Vagina (tissue), 2 donors: ENCODE data around the gene LPP. TPM values are rescaled to one million over a fixed set of nuclear protein-coding genes. Genes with fewer than 3 reads are reported as not detected.

ENCODE experiments used
- DNase-seq, 2 donors: peaks; one replicate each; pipeline ENCODE4 v3.0.0-alpha.2; 2017; ENCODE audit errors: extremely low spot score in 2 of 2
- H3K27ac ChIP-seq: fragments of 200-600 bp; sonication (generic); one replicate; pipeline ENCODE4 v1.5.1; 2019
- H3K27me3 ChIP-seq: fragments of 200-600 bp; sonication (generic); one replicate; pipeline ENCODE4 v1.5.1; 2019
- H3K36me3 ChIP-seq, 2 donors: fragments of 200-600 bp; sonication (generic); one replicate each; pipeline ENCODE4 v1.5.1; 2017 to 2019
- H3K4me1 ChIP-seq: fragments of 200-600 bp; sonication (generic); one replicate; pipeline ENCODE4 v1.5.1; 2019
- H3K4me3 ChIP-seq, 2 donors: fragments of 200-600 bp; sonication (generic); 1 replicate in 1 of 2; 2 replicates in 1 of 2; pipeline ENCODE4 v1.5.1; 2016 to 2019
- H3K9me3 ChIP-seq: fragments of 200-600 bp; sonication (generic); one replicate; pipeline ENCODE4 v1.5.1; 2019
- POLR2A ChIP-seq, 2 donors: fragments of 450-650 bp; IDR thresholded peaks; one replicate each; pipeline ENCODE4 v1.6.1; 2017; ENCODE audit warnings: antibody characterized with exemption in 2 of 2, mild to moderate bottlenecking in 2 of 2, moderate library complexity in 2 of 2
- POLR2AphosphoS5 ChIP-seq, 2 donors: sonication (generic); formaldehyde crosslinking; IDR thresholded peaks; one replicate each; pipeline ENCODE4 v1.9.0; 2017; ENCODE audit warnings: antibody characterized with exemption in 2 of 2, mild to moderate bottlenecking in 2 of 2, low read depth in 1 of 2; ENCODE audit not compliant: insufficient read depth in 1 of 2
- intact Hi-C: fragments of 100-400 bp; cut with DNase I; formaldehyde crosslinking; loops from one replicate; pipeline ENCODE4 v1.15.1; 2023
- total RNA-seq: library from RNA; depleted of rRNA; stranded (reverse); fragments of >200 nt; gene quantifications from one replicate; pipeline ENCODE4 v1.2.3, GENCODE V29; 2016
- TF ChIP-seq, protein P1 (sequence below), 3 experiments: fragments of 450-650 bp in 2 of 3; fragments of 200-600 bp in 1 of 3; sonication (generic) in 1 of 3; IDR thresholded peaks; one replicate each; pipeline ENCODE4 v1.5.1; 2017 to 2019; ENCODE audit warnings: antibody characterized with exemption in 3 of 3, mild to moderate bottlenecking in 2 of 3, moderate library complexity in 2 of 3

Gene LPP
- total RNA-seq, 1 donor from 2014 or later, result 248 TPM

DNA sequence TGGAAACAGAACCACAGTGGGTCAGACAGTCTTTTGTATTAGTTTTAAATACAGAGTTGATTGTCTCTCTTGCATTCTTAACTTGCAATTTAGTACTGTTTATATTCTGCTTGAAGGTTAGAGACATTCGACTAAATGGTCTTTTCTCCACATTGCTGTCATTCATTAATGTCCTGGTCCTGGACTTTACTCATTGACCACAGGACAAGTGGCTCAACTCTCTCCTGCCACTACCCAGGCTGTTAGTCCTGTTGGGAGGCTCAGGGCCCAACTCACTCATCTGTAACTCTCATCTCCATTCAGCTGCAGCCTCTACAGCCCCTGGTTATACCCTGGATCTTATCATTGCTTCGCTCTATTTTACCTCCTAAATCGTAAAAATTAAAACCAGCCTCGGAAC is 427.4 kb downstream of the LPP start:
- H3K27ac ChIP-seq, result no peak overlapping the region

DNA sequence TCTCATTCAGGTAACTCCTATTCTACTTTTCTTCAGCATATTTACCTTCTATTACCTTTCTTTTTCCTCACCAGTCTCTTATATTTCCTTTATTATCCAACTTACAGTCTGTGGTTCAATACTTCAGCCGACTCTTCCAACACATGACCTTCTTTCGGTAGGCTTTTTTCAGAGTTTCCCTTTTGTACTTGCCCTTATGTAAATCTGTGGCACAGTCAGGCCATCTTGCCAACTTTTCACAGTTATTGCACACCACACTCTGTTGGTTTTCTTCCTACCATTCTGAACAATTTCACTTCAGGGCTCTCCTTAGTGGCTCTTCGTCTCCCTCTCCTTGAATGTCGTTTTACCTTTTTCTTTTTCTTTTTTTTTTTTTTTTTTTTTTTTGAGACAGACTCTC is 427.8 kb downstream of the LPP start:
- H3K36me3 ChIP-seq, result no peaks in the 10 kb centered on the region
- H3K27me3 ChIP-seq, result no peaks in the 10 kb centered on the region

More for the DNA sequence above, 427.4 kb downstream of the LPP start:
- Histone ChIP-seq H3K36me3 (no peaks in the 10 kb centered on the region), H3K9me3 (no peaks in the 10 kb centered on the region), H3K4me3 (no peak overlapping the region), H3K4me1 (peaks cover 43% of the 10 kb centered on the region), H3K27me3 (no peaks in the 10 kb centered on the region)
- TF ChIP-seq, protein P1, sequence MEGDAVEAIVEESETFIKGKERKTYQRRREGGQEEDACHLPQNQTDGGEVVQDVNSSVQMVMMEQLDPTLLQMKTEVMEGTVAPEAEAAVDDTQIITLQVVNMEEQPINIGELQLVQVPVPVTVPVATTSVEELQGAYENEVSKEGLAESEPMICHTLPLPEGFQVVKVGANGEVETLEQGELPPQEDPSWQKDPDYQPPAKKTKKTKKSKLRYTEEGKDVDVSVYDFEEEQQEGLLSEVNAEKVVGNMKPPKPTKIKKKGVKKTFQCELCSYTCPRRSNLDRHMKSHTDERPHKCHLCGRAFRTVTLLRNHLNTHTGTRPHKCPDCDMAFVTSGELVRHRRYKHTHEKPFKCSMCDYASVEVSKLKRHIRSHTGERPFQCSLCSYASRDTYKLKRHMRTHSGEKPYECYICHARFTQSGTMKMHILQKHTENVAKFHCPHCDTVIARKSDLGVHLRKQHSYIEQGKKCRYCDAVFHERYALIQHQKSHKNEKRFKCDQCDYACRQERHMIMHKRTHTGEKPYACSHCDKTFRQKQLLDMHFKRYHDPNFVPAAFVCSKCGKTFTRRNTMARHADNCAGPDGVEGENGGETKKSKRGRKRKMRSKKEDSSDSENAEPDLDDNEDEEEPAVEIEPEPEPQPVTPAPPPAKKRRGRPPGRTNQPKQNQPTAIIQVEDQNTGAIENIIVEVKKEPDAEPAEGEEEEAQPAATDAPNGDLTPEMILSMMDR (IDR thresholded peaks at IDR 0.05), result no peak
- TF ChIP-seq POLR2A (IDR thresholded peaks at IDR 0.05), result no peak
- no peak for TF ChIP-seq POLR2AphosphoS5 (IDR thresholded peaks at IDR 0.05; ENCODE audit: insufficient read depth in 1 of 2, low read depth in 1 of 2)
- intact Hi-C loops, result no loop called here
- no peak for DNase-seq

DNA sequence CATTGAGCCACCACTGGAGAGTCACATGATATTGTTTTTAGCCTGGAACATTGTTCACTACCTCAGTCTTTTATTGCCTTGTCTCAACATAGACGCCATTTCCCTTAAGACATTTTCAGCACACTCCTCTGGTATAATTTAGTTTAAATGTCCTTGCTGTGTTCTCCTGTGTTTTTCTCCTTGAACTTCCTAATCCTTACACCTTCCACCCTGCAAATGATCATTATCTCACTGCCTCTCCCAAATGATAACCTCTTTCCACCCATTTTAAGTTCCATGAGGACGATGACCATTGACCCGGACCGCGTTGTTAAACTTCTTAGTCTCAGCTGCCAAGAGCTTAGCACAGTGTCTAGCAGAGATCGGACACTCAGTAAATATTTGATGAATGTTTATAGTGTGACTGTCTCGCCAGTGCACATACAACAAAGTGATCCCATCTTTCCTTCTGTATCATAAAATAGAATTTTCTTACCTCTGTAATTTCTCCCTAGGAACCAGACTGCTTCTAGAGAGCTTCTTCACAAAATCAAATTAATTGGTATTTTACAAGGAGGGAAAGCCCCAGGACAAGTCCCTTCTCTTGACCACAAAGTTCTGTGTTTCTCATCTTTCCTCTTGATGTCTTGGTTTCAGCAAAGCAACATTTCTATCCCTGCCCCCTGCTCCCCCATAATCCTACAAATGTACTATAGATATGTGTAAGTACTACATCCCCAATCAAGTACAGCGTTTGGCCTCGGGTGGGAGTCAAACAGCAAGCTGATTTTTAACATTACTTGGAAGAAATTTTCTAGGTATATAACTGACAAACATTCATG is 429.6 kb downstream of the LPP start:
- no peak overlapping the region for H3K27ac ChIP-seq
- H3K4me1 ChIP-seq, result peaks cover 43% of the 10 kb centered on the region
- intact Hi-C loops, result no loop called here
- no peak for DNase-seq
- H3K36me3 ChIP-seq, result no peaks in the 10 kb centered on the region
- no peaks in the 10 kb centered on the region for H3K9me3 ChIP-seq
- H3K27me3 ChIP-seq, result no peaks in the 10 kb centered on the region
- TF ChIP-seq POLR2A (IDR thresholded peaks at IDR 0.05), result no peak
- TF ChIP-seq, protein P1 (IDR thresholded peaks at IDR 0.05), result no peak
- H3K4me3 ChIP-seq, result no peak overlapping the region

More for the DNA sequence above, 427.8 kb downstream of the LPP start:
- intact Hi-C loops, result no loop called here
- DNase-seq, result no peak
- H3K27ac ChIP-seq, result no peak overlapping the region
- H3K9me3 ChIP-seq, result no peaks in the 10 kb centered on the region
- no peak overlapping the region for H3K4me3 ChIP-seq
- TF ChIP-seq, protein P1 (IDR thresholded peaks at IDR 0.05), result no peak
- TF ChIP-seq POLR2AphosphoS5 (IDR thresholded peaks at IDR 0.05; ENCODE audit: insufficient read depth in 1 of 2, low read depth in 1 of 2) (no peak), POLR2A (IDR thresholded peaks at IDR 0.05) (no peak)
- H3K4me1 ChIP-seq, result peaks cover 43% of the 10 kb centered on the region

DNA sequence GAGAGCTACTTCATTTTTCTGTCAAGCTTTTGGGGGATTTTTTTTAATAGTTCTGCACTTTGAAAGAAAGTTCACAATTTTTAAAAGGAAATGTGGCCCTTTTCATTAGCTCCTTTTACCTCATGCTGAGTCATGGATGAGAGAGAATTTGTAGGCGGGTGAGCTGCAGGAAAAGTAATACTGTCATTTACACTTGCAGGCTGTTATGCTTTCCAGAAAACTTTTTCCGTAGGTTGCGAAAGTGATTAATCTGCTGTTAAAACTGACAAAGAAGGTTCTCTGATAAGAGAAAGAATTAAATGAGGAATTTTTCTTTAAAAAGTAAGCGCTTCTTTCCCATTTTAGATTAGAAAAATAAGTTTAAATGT is 430.2 kb downstream of the LPP start:
- Histone ChIP-seq H3K9me3 (no peaks in the 10 kb centered on the region), H3K4me1 (peaks cover 37% of the 10 kb centered on the region), H3K36me3 (no peaks in the 10 kb centered on the region), H3K27me3 (no peaks in the 10 kb centered on the region), H3K27ac (peak overlapping the region; percentile 26), H3K4me3 (no peak overlapping the region)
- TF ChIP-seq POLR2AphosphoS5 (IDR thresholded peaks at IDR 0.05; ENCODE audit: insufficient read depth in 1 of 2, low read depth in 1 of 2) (peak in 1 of 2 donors; percentile 47), POLR2A (IDR thresholded peaks at IDR 0.05) (no peak)
- intact Hi-C loops, result no loop called here
- DNase-seq, result no peak

DNA sequence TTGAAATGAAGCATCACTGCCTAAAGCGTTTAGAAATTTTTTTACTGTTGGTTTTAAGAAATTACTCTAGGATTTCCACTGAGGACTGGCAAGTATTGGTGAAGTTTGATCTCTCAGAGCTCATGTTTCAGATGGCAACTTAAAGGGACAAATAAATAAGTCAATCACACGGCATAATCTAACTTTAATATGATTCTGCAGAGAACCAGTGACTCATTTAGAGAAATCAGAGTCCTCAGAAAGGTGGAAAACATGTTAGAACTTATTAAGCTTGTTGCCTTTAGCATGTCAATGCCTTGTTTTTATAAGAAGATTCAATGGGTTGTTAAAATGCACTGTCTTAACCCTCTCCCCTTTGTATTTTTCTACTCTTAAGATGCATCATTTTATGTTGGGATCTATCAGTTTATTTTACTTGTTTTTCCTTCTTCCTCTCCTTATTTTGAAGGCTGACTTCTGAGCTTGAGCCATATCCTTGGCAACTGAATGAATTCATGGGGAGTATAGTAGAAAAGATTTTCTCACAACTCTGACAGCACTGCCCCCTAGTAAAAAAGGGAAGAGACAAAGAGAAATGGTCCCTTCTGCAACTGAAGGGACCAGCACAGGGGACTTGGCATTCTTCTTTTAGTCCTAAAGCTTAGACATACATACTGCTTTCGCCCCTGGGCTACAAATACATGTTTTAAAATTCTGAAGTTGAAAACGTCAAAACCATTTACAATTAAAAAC is 431.2 kb downstream of the LPP start:
- Histone ChIP-seq H3K4me3 (no peak overlapping the region), H3K27me3 (no peaks in the 10 kb centered on the region), H3K4me1 (peaks cover 33% of the 10 kb centered on the region), H3K36me3 (no peaks in the 10 kb centered on the region), H3K27ac (peak overlapping the region; percentile 26), H3K9me3 (no peaks in the 10 kb centered on the region)
- intact Hi-C loops, result no loop called here
- no peak for DNase-seq
- TF ChIP-seq POLR2AphosphoS5 (IDR thresholded peaks at IDR 0.05; ENCODE audit: insufficient read depth in 1 of 2, low read depth in 1 of 2) (no peak), POLR2A (IDR thresholded peaks at IDR 0.05) (no peak)
- TF ChIP-seq, protein P1 (IDR thresholded peaks at IDR 0.05), result no peak
